HG03064 (cell line): Measurements from ENCODE around the gene ATRAID.
"Not testable (repeated sequence)": the region's sequence is repeated elsewhere in the genome, so short reads cannot be mapped to it uniquely, and the experiment has no call there.

Source experiments
- ATAC-seq: cut with Tn5 transposase; IDR thresholded peaks from one replicate; pipeline ENCODE4 v1.9.1; 2021; ENCODE audit warnings: low read depth; ENCODE audit not compliant: unreplicated experiment

The ATRAID gene

GRCh38 chr2:27211943-27212625 lies at the start of gene ATRAID, which contains the start of gene SLC5A6:
ATRAID (plus strand) TSS chr2:27212041; CDS start chr2:27212369, 328 bp downstream.
SLC5A6 (minus strand) TSS chr2:27212268; CDS start chr2:27207650, 4,618 bp downstream.
- ATAC-seq: peak; percentile 87

- ATAC-seq: no peak
Measured at GRCh38 chr2:27162151-27163121, 49.4 kb upstream of the ATRAID start.

GRCh38 chr2:27164960-27165763 lies 46.7 kb upstream of the ATRAID start:
- ATAC-seq: no peak

- no peak for ATAC-seq
Measured at GRCh38 chr2:27170581-27171337, 41.1 kb upstream of the ATRAID start.

GRCh38 chr2:27171351-27171848 lies 40.4 kb upstream of the ATRAID start:
- no peak for ATAC-seq

- ATAC-seq: no peak
Measured at GRCh38 chr2:27174638-27175037, 37.2 kb upstream of the ATRAID start.

GRCh38 chr2:27175330-27175729 lies 36.5 kb upstream of the ATRAID start:
- ATAC-seq: no peak

- not testable (repeated sequence) for ATAC-seq
Measured at GRCh38 chr2:27175781-27176180, 36.1 kb upstream of the ATRAID start.

GRCh38 chr2:27177441-27178351 lies 34.1 kb upstream of the ATRAID start:
- no peak for ATAC-seq

GRCh38 chr2:27178469-27178868 lies 33.4 kb upstream of the ATRAID start:
- ATAC-seq: no peak

- no peak for ATAC-seq
Measured at GRCh38 chr2:27179344-27180000, 32.4 kb upstream of the ATRAID start.

- ATAC-seq: no peak
Measured at GRCh38 chr2:27182346-27182745, 29.5 kb upstream of the ATRAID start.

- no peak for ATAC-seq
Measured at GRCh38 chr2:27184115-27184514, 27.7 kb upstream of the ATRAID start.

GRCh38 chr2:27185331-27186026 lies 26.4 kb upstream of the ATRAID start:
- ATAC-seq: no peak

- no peak for ATAC-seq
Measured at GRCh38 chr2:27186613-27187345, 25.1 kb upstream of the ATRAID start.

GRCh38 chr2:27189989-27190388 lies 21.9 kb upstream of the ATRAID start:
- no peak for ATAC-seq
